SK-N-SH treated with all-trans-retinoic acid at 6 μM for 48 hours (cell line): ENCODE data around the gene MSX1.

Source experiments
- CSDC2 ChIP-seq: fragments of 250-450 bp; sonication (Bioruptor Pico); IDR thresholded peaks from 2 replicates; pipeline ENCODE4 v1.5.0; 2020; ENCODE audit warnings: mild to moderate bottlenecking, moderate library complexity
- ESRRG ChIP-seq: fragments of 250-450 bp; sonication (Bioruptor Pico); IDR thresholded peaks from 2 replicates; pipeline ENCODE4 v1.6.1; 2021; ENCODE audit warnings: mild to moderate bottlenecking
- ISL1 ChIP-seq: fragments of 250-450 bp; sonication (Bioruptor Pico); IDR thresholded peaks from 2 replicates; pipeline ENCODE4 v2.1.2; 2022; ENCODE audit warnings: mild to moderate bottlenecking, moderate library complexity
- PPARA ChIP-seq: fragments of 250-450 bp; sonication (Bioruptor Pico); IDR thresholded peaks from 2 replicates; pipeline ENCODE4 v1.5.0; 2020; ENCODE audit warnings: mild to moderate bottlenecking, borderline replicate concordance
- SNAI2 ChIP-seq: fragments of 250-450 bp; sonication (Bioruptor Pico); IDR thresholded peaks from 2 replicates; pipeline ENCODE4 v1.5.0; 2020; ENCODE audit warnings: mild to moderate bottlenecking, moderate library complexity
- ZFP3 ChIP-seq: fragments of 250-450 bp; sonication (Bioruptor Pico); IDR thresholded peaks from 2 replicates; pipeline ENCODE4 v1.5.0; 2020; ENCODE audit warnings: mild to moderate bottlenecking, moderate library complexity
- ZFP30 ChIP-seq: fragments of 450-650 bp; formaldehyde crosslinking; IDR thresholded peaks from 2 replicates; pipeline ENCODE4 v1.5.0; 2022; ENCODE audit warnings: mild to moderate bottlenecking, moderate library complexity
- ZNF565 ChIP-seq: fragments of 450-650 bp; formaldehyde crosslinking; conservative IDR thresholded peaks from 2 replicates; pipeline ENCODE4 v1.5.0; 2020; ENCODE audit warnings: low read depth, mild to moderate bottlenecking, moderate library complexity
- TF ChIP-seq, protein P1 (sequence below): fragments of 250-450 bp; sonication (Bioruptor Pico); IDR thresholded peaks from 2 replicates; pipeline ENCODE4 v1.5.0; 2020; ENCODE audit warnings: mild to moderate bottlenecking, moderate library complexity
- TF ChIP-seq, protein P2 (sequence below): fragments of 250-450 bp; sonication (Bioruptor Pico); IDR thresholded peaks from 2 replicates; pipeline ENCODE4 v1.5.1; 2020; ENCODE audit warnings: low read depth, mild to moderate bottlenecking, moderate library complexity

DNA sequence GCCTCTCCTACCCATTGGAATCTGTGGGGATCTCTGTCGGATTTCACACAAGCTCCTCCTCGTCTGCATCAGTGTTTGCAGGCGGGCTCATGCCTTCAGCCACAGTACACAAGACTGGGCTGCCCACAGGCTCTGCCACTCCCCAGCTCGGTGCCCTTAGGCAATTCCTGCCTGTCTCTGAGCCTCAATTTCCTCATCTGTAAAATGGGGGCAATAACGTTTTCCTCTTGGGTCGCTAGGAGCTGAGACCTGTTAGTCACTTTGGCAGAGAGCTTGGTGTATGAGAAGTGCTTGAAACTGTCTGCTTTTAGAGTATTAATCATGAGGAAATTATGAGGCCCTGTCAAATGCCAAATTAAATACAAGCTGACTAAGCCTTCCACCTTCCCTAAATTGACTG lies 27.6 kb upstream of the MSX1 start:
- TF ChIP-seq, protein P1, sequence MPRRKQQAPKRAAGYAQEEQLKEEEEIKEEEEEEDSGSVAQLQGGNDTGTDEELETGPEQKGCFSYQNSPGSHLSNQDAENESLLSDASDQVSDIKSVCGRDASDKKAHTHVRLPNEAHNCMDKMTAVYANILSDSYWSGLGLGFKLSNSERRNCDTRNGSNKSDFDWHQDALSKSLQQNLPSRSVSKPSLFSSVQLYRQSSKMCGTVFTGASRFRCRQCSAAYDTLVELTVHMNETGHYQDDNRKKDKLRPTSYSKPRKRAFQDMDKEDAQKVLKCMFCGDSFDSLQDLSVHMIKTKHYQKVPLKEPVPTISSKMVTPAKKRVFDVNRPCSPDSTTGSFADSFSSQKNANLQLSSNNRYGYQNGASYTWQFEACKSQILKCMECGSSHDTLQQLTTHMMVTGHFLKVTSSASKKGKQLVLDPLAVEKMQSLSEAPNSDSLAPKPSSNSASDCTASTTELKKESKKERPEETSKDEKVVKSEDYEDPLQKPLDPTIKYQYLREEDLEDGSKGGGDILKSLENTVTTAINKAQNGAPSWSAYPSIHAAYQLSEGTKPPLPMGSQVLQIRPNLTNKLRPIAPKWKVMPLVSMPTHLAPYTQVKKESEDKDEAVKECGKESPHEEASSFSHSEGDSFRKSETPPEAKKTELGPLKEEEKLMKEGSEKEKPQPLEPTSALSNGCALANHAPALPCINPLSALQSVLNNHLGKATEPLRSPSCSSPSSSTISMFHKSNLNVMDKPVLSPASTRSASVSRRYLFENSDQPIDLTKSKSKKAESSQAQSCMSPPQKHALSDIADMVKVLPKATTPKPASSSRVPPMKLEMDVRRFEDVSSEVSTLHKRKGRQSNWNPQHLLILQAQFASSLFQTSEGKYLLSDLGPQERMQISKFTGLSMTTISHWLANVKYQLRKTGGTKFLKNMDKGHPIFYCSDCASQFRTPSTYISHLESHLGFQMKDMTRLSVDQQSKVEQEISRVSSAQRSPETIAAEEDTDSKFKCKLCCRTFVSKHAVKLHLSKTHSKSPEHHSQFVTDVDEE (CRISPR knock-in tag) = no peak
- no peak for TF ChIP-seq ZFP3
- TF ChIP-seq SNAI2 (CRISPR knock-in tag) = no peak
- TF ChIP-seq ISL1 = no peak
- TF ChIP-seq, protein P2, sequence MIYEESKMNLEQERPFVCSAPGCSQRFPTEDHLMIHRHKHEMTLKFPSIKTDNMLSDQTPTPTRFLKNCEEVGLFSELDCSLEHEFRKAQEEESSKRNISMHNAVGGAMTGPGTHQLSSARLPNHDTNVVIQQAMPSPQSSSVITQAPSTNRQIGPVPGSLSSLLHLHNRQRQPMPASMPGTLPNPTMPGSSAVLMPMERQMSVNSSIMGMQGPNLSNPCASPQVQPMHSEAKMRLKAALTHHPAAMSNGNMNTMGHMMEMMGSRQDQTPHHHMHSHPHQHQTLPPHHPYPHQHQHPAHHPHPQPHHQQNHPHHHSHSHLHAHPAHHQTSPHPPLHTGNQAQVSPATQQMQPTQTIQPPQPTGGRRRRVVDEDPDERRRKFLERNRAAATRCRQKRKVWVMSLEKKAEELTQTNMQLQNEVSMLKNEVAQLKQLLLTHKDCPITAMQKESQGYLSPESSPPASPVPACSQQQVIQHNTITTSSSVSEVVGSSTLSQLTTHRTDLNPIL (CRISPR knock-in tag) = no peak
- TF ChIP-seq ZNF565 (CRISPR knock-in tag) = no peak
- no peak for TF ChIP-seq ZFP30 (CRISPR knock-in tag)
- TF ChIP-seq PPARA (CRISPR knock-in tag) = no peak
- TF ChIP-seq CSDC2 (CRISPR knock-in tag) = no peak
- TF ChIP-seq ESRRG (CRISPR knock-in tag) = no peak
